GM12878 (cell line): ENCODE measurements around the gene SLC25A41.

Source experiments
- CHD2 ChIP-seq: IDR thresholded peaks from 2 replicates; pipeline ENCODE4 v1.6.1; 2011; ENCODE audit warnings: low read depth, low read length, improper control_type of control experiment, borderline replicate concordance
- CHD4 ChIP-seq: fragments of 200-600 bp; sonication (generic); IDR thresholded peaks from 2 replicates; pipeline ENCODE4 v1.6.1; 2016; ENCODE audit warnings: mild to moderate bottlenecking
- MTA2 ChIP-seq: fragments of 450-650 bp; IDR thresholded peaks from 2 replicates; pipeline ENCODE4 v1.6.1; 2016; ENCODE audit warnings: low read depth, mild to moderate bottlenecking, moderate library complexity
- NRF1 ChIP-seq: conservative IDR thresholded peaks from 2 replicates; pipeline ENCODE4 v1.6.1; 2011; ENCODE audit warnings: mild to moderate bottlenecking, low read depth, low read length, improper control_type of control experiment
- RFX5 ChIP-seq: IDR thresholded peaks from 2 replicates; pipeline ENCODE4 v1.6.1; 2011; ENCODE audit warnings: low read depth, low read length, improper control_type of control experiment
- TAF1 ChIP-seq: IDR thresholded peaks from 2 replicates; pipeline ENCODE4 v1.6.1; 2011; ENCODE audit warnings: mild to moderate bottlenecking, low read depth, low read length, borderline replicate concordance
- ZNF217 ChIP-seq: fragments of 450-650 bp; IDR thresholded peaks from 2 replicates; pipeline ENCODE4 v1.6.1; 2017; ENCODE audit warnings: antibody characterized with exemption, mild to moderate bottlenecking
- TF ChIP-seq, protein P1 (sequence below), 3 experiments: IDR thresholded peaks in 2 of 3; conservative IDR thresholded peaks in 1 of 3; 2 replicates each; pipeline ENCODE4 v1.5.1; 2011; ENCODE audit warnings: low read depth in 3 of 3, low read length in 3 of 3, mild to moderate bottlenecking in 3 of 3, control low read depth in 2 of 3, moderate library complexity in 2 of 3, inconsistent platforms in 1 of 3, mixed read lengths in 1 of 3; ENCODE audit not compliant: control insufficient read depth in 2 of 3, insufficient read depth in 1 of 3; ENCODE audit errors: extremely low read depth in 1 of 3

DNA sequence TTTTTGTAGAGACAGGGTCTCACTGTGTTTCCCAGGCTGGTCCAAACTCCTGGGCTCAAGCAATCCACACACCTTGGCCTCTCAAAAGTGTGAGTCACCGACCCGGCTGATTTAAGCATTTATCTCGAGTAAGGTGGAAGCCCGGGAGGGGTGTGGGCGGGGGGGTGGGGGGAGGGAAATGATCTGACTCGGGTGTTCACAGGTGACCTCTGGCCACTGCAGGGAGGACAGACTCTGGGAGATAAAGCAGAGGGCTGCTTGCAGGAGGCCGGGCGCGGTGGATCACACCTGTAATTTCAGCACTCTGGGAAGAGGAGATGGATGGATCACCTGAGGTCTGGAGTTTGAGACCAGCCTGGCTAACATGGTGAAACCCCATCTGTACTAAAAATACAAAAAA is 40.1 kb upstream of the SLC25A41 start:
- TF ChIP-seq, protein P1, sequence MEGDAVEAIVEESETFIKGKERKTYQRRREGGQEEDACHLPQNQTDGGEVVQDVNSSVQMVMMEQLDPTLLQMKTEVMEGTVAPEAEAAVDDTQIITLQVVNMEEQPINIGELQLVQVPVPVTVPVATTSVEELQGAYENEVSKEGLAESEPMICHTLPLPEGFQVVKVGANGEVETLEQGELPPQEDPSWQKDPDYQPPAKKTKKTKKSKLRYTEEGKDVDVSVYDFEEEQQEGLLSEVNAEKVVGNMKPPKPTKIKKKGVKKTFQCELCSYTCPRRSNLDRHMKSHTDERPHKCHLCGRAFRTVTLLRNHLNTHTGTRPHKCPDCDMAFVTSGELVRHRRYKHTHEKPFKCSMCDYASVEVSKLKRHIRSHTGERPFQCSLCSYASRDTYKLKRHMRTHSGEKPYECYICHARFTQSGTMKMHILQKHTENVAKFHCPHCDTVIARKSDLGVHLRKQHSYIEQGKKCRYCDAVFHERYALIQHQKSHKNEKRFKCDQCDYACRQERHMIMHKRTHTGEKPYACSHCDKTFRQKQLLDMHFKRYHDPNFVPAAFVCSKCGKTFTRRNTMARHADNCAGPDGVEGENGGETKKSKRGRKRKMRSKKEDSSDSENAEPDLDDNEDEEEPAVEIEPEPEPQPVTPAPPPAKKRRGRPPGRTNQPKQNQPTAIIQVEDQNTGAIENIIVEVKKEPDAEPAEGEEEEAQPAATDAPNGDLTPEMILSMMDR (IDR thresholded peaks at IDR 0.05 in 2 of 3, conservative IDR thresholded peaks at IDR 0.05 in 1 of 3; ENCODE audit: control insufficient read depth in 2 of 3, extremely low read depth in 1 of 3, insufficient read depth in 1 of 3, low read depth in 3 of 3, low read length in 3 of 3) = no peak
- TF ChIP-seq TAF1 (no peak), RFX5 (no peak), ZNF217 (no peak), MTA2 (no peak), NRF1 (no peak), CHD4 (no peak), CHD2 (no peak)
